SU-DHL-6 (cell line): ENCODE data around the gene DAAM1.

Experiments
- H2AFZ ChIP-seq: fragments of 200-600 bp; sonication (generic); 2 replicates; pipeline ENCODE4 v1.6.1; 2014; ENCODE audit warnings: low read depth, mild to moderate bottlenecking, moderate library complexity, mixed read lengths, antibody characterized with exemption, low read length; ENCODE audit not compliant: severe bottlenecking
- H3F3A ChIP-seq: fragments of 200-600 bp; shearing (Covaris generic); 2 replicates; pipeline ENCODE4 v1.6.0; 2016; ENCODE audit warnings: antibody characterized with exemption, mild to moderate bottlenecking; ENCODE audit not compliant: insufficient read depth
- H3K27ac ChIP-seq: fragments of 200-600 bp; sonication (generic); 2 replicates; pipeline ENCODE4 v1.5.1; 2016; ENCODE audit warnings: low read depth, mild to moderate bottlenecking, low read length, moderate library complexity, mixed read lengths
- H3K27me3 ChIP-seq: fragments of 200-600 bp; sonication (generic), shearing (Covaris generic); 2 replicates; pipeline ENCODE4 v1.6.0; 2014; ENCODE audit warnings: mild to moderate bottlenecking, low read length
- H3K36me3 ChIP-seq: fragments of 200-600 bp; sonication (generic); 2 replicates; pipeline ENCODE4 v1.6.1; 2014; ENCODE audit warnings: mild to moderate bottlenecking, low read length, mixed read lengths
- H3K4me2 ChIP-seq: fragments of 300-600, 200-600 bp; shearing (Covaris generic), sonication (generic); 2 replicates; pipeline ENCODE4 v1.6.0; 2014; ENCODE audit warnings: low read length, low read depth, mild to moderate bottlenecking; ENCODE audit not compliant: poor library complexity, severe bottlenecking
- H3K4me3 ChIP-seq: fragments of 200-600 bp; sonication (generic); 2 replicates; pipeline ENCODE4 v1.5.1; 2014; ENCODE audit warnings: antibody characterized with exemption, low read length, mild to moderate bottlenecking, mixed read lengths; ENCODE audit not compliant: insufficient read depth, poor library complexity, severe bottlenecking
- H3K79me2 ChIP-seq: fragments of 200-600 bp; sonication (generic); 2 replicates; pipeline ENCODE4 v1.6.1; 2014; ENCODE audit warnings: mild to moderate bottlenecking, low read length, moderate library complexity; ENCODE audit not compliant: insufficient read depth
- H3K9ac ChIP-seq: fragments of 200-600 bp; sonication (generic); 2 replicates; pipeline ENCODE4 v1.7.0; 2014; ENCODE audit warnings: mild to moderate bottlenecking, low read length
- H3K9me2 ChIP-seq: fragments of 200-600 bp; sonication (generic); replicated peaks from 2 replicates; pipeline ENCODE4 v1.6.1; 2014; ENCODE audit warnings: low read length; ENCODE audit not compliant: insufficient read depth
- H3K9me3 ChIP-seq: fragments of 200-600 bp; sonication (generic); 2 replicates; pipeline ENCODE4 v1.6.1; 2014; ENCODE audit warnings: low read length, mixed read lengths; ENCODE audit not compliant: insufficient read depth
- H4K20me1 ChIP-seq: fragments of 200-600 bp; sonication (generic); 2 replicates; pipeline ENCODE4 v1.6.1; 2014; ENCODE audit warnings: low read depth, mild to moderate bottlenecking, antibody characterized with exemption, low read length, moderate library complexity, mixed read lengths
- EZH2phosphoT487 ChIP-seq: fragments of 200-600 bp; sonication (generic), shearing (Covaris generic); conservative IDR thresholded peaks from 2 replicates; pipeline ENCODE4 v1.6.1; 2018; ENCODE audit warnings: mild to moderate bottlenecking, antibody characterized with exemption, low read length, moderate library complexity, mixed read lengths
- TF ChIP-seq, protein P1 (sequence below): fragments of 200-600 bp; sonication (generic); IDR thresholded peaks from one replicate; pipeline ENCODE4 v1.5.1; 2017; ENCODE audit warnings: antibody characterized with exemption, mild to moderate bottlenecking, low read length, moderate library complexity; ENCODE audit not compliant: insufficient read depth, poor library complexity, severe bottlenecking

DAAM1 gene

DNA sequence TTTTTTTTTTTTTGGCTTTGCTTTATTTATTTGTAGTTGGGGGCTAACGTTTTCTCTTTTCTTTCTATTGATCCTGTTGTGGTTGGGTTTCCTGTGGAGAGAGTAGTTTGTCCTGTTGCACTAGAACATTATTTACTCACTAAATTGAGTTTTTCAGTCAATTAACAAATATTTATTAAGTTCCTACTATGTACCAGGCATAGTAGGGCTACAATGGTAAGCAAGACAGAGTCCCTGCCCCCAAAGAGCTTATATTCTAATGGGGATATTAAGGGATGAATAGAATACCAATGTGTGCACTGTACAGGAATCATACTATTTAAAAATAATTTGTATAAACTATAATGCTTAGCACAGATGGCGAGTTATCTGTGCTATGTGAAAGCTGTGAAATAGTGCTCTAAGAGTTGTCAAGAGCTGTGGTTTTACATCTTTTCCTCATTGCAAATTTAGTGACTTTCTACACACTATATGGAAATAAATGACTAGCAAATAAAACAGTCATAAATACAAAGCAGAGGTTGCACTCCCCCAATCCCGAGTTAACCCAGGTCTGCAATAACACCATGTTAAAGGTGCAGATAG, 181.8 kb downstream of the DAAM1 start:
- H3K27ac ChIP-seq: no peak overlapping the region
- H3K9me2 ChIP-seq: no peaks in the 10 kb centered on the region
- H3K4me3 ChIP-seq: no peak overlapping the region
- peaks cover 37% of the 10 kb centered on the region for H3K36me3 ChIP-seq
- TF ChIP-seq, protein P1, sequence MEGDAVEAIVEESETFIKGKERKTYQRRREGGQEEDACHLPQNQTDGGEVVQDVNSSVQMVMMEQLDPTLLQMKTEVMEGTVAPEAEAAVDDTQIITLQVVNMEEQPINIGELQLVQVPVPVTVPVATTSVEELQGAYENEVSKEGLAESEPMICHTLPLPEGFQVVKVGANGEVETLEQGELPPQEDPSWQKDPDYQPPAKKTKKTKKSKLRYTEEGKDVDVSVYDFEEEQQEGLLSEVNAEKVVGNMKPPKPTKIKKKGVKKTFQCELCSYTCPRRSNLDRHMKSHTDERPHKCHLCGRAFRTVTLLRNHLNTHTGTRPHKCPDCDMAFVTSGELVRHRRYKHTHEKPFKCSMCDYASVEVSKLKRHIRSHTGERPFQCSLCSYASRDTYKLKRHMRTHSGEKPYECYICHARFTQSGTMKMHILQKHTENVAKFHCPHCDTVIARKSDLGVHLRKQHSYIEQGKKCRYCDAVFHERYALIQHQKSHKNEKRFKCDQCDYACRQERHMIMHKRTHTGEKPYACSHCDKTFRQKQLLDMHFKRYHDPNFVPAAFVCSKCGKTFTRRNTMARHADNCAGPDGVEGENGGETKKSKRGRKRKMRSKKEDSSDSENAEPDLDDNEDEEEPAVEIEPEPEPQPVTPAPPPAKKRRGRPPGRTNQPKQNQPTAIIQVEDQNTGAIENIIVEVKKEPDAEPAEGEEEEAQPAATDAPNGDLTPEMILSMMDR: no peak
- TF ChIP-seq EZH2phosphoT487: no peak
- no peaks in the 10 kb centered on the region for H3K27me3 ChIP-seq
- no peak overlapping the region for H3K9ac ChIP-seq
- H3K4me2 ChIP-seq: no peak overlapping the region
- H3K9me3 ChIP-seq: no peaks in the 10 kb centered on the region
- no peaks in the 10 kb centered on the region for H4K20me1 ChIP-seq
- H2AFZ ChIP-seq: no peak overlapping the region
- no peaks in the 10 kb centered on the region for H3K79me2 ChIP-seq
- peaks cover 39% of the 10 kb centered on the region for H3F3A ChIP-seq

DNA sequence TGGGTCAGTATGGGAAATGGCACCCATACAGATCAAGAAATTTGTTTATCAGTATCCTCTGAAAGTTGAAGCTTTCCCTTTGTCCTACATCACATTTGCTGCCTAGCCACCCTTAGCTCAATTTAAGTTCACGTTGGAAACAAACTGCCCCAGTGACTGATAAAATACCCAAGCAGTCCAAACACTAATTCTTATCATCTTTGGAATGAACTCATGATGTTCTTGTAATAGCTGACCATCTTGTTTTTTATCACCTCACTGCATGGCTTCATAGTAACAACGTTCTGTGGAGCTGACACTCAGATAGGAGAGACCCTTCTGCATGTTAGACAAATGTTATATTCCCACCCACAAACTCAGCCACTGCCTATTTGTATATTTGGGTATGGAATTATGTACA, 183.3 kb downstream of the DAAM1 start:
- Histone ChIP-seq H2AFZ (no peak overlapping the region), H4K20me1 (no peaks in the 10 kb centered on the region), H3K4me2 (no peak overlapping the region), H3K36me3 (peaks cover 29% of the 10 kb centered on the region), H3K9me2 (no peaks in the 10 kb centered on the region), H3F3A (peaks cover 35% of the 10 kb centered on the region), H3K4me3 (no peak overlapping the region), H3K79me2 (no peaks in the 10 kb centered on the region), H3K9ac (no peak overlapping the region), H3K27me3 (no peaks in the 10 kb centered on the region), H3K27ac (no peak overlapping the region), H3K9me3 (no peaks in the 10 kb centered on the region)
- TF ChIP-seq EZH2phosphoT487: no peak
- TF ChIP-seq, protein P1: no peak

DNA sequence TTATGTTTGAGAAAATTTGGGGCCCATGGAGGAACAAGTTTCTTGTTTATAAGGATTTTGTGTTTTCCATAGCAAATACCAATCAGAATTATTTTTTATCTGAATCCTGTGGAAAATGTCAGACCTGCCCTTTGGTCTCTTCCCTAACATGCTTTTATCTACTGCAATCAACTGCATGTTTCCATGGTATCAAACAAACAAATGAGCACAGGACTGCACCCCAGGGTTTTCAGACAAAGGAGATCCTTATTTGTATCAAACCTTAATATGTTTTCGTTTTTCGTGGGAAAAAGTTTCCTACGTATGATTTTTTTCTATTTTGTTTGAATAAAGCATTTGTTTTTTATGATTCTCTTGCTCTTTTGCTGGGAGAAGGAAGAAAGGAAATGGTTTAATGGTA, 185.6 kb downstream of the DAAM1 start:
- H3K79me2 ChIP-seq: no peaks in the 10 kb centered on the region
- peaks cover 10% of the 10 kb centered on the region for H3K36me3 ChIP-seq
- H3K9me3 ChIP-seq: no peaks in the 10 kb centered on the region
- no peak overlapping the region for H3K27ac ChIP-seq
- no peaks in the 10 kb centered on the region for H4K20me1 ChIP-seq
- no peak overlapping the region for H3K4me2 ChIP-seq
- TF ChIP-seq, protein P1: no peak
- TF ChIP-seq EZH2phosphoT487: no peak
- no peaks in the 10 kb centered on the region for H3K27me3 ChIP-seq
- H3K9me2 ChIP-seq: no peaks in the 10 kb centered on the region
- H2AFZ ChIP-seq: no peak overlapping the region
- H3K9ac ChIP-seq: no peak overlapping the region
- H3K4me3 ChIP-seq: no peak overlapping the region
- peaks cover 24% of the 10 kb centered on the region for H3F3A ChIP-seq
